CD14-positive monocyte (primary cell): ENCODE results near the gene RIF1. TPM values are rescaled to one million over a fixed set of nuclear protein-coding genes. Genes with fewer than 3 reads are reported as not detected.

Experiments used
- DNase-seq, 3 donors: peaks; one replicate each; pipeline ENCODE4 v3.0.0-alpha.2; 2011 to 2022
- H2AFZ ChIP-seq: 2 replicates; pipeline ENCODE4 v1.6.0; 2012; ENCODE audit warnings: mild to moderate bottlenecking, low read depth, low read length, inconsistent platforms; ENCODE audit not compliant: insufficient read depth, poor library complexity, severe bottlenecking
- H3K27ac ChIP-seq, 2 donors: 1 replicate in 1 of 2; 2 replicates in 1 of 2; pipeline ENCODE4 v1.5.1; 2012 to 2013; ENCODE audit warnings: low read length in 2 of 2, control low read depth in 1 of 2, inconsistent platforms in 1 of 2, low read depth in 1 of 2, mild to moderate bottlenecking in 1 of 2
- H3K27me3 ChIP-seq, 2 donors: one replicate each; pipeline versions ENCODE4 v1.6.0 to v1.6.1; 2011 to 2013; ENCODE audit warnings: low read length in 2 of 2; ENCODE audit not compliant: control insufficient read depth in 2 of 2, insufficient read depth in 2 of 2
- H3K36me3 ChIP-seq, 2 donors: replicated peaks in 1 of 2; 1 replicate in 1 of 2; 2 replicates in 1 of 2; pipeline versions ENCODE4 v1.5.1 to v1.6.1; 2012 to 2013; ENCODE audit warnings: low read length in 2 of 2, control low read depth in 1 of 2, inconsistent platforms in 1 of 2, mild to moderate bottlenecking in 1 of 2; ENCODE audit not compliant: insufficient read depth in 2 of 2, control insufficient read depth in 1 of 2
- H3K4me1 ChIP-seq, 2 donors: 1 replicate in 1 of 2; 2 replicates in 1 of 2; pipeline versions ENCODE4 v1.5.1 to v1.6.1; 2012 to 2013; ENCODE audit warnings: low read length in 2 of 2, control low read depth in 1 of 2, inconsistent platforms in 1 of 2, mild to moderate bottlenecking in 1 of 2, moderate library complexity in 1 of 2; ENCODE audit not compliant: insufficient read depth in 2 of 2, control insufficient read depth in 1 of 2
- H3K4me2 ChIP-seq: replicated peaks from 2 replicates; pipeline ENCODE3; 2012; ENCODE audit warnings: low read length, moderate library complexity, mild to moderate bottlenecking; ENCODE audit not compliant: poor library complexity, severe bottlenecking; ENCODE audit errors: extremely low read depth
- H3K4me3 ChIP-seq, 3 experiments: fragments of 200-600 bp in 1 of 3; sonication (generic) in 1 of 3; replicated peaks in 1 of 3; 1 replicate in 2 of 3; 2 replicates in 1 of 3; pipeline ENCODE4 v1.5.1; 2011 to 2013; ENCODE audit warnings: low read length in 3 of 3, mild to moderate bottlenecking in 3 of 3, control low read depth in 2 of 3, low read depth in 2 of 3, inconsistent platforms in 1 of 3, moderate library complexity in 1 of 3
- H3K79me2 ChIP-seq: 2 replicates; pipeline ENCODE4 v1.6.0; 2012; ENCODE audit warnings: mild to moderate bottlenecking, control low read depth, inconsistent platforms, low read length, moderate library complexity; ENCODE audit not compliant: insufficient read depth
- H3K9ac ChIP-seq: 2 replicates; pipeline ENCODE4 v1.6.0; 2017; ENCODE audit warnings: low read length, mild to moderate bottlenecking; ENCODE audit not compliant: insufficient read depth, poor library complexity, severe bottlenecking
- H3K9me3 ChIP-seq, 2 donors: replicated peaks in 1 of 2; 1 replicate in 1 of 2; 2 replicates in 1 of 2; pipeline versions ENCODE4 v1.5.1 to v1.6.1; 2012 to 2013; ENCODE audit warnings: low read length in 2 of 2, control low read depth in 1 of 2; ENCODE audit not compliant: control insufficient read depth in 1 of 2, insufficient read depth in 1 of 2
- H4K20me1 ChIP-seq: 2 replicates; pipeline ENCODE4 v1.6.0; 2012; ENCODE audit warnings: mild to moderate bottlenecking, low read length, control low read depth, moderate library complexity; ENCODE audit not compliant: insufficient read depth
- H3K27ac Mint-ChIP-seq, 7 donors: one replicate each; pipeline ENCODE4 v1.8.0; 2020; ENCODE audit warnings: mild to moderate bottlenecking in 7 of 7, mixed read lengths in 7 of 7, moderate library complexity in 6 of 7, inconsistent platforms in 2 of 7
- H3K27me3 Mint-ChIP-seq, 3 donors: one replicate each; pipeline ENCODE4 v1.8.0; 2021 to 2022; ENCODE audit warnings: low read depth in 3 of 3, mild to moderate bottlenecking in 3 of 3, mixed read lengths in 3 of 3, moderate library complexity in 3 of 3, inconsistent platforms in 1 of 3
- H3K36me3 Mint-ChIP-seq, 2 donors: one replicate each; pipeline ENCODE4 v1.8.0; 2020; ENCODE audit warnings: mixed read lengths in 2 of 2, inconsistent platforms in 1 of 2, mild to moderate bottlenecking in 1 of 2
- H3K4me1 Mint-ChIP-seq: one replicate; pipeline ENCODE4 v1.8.0; 2020; ENCODE audit warnings: mild to moderate bottlenecking, mixed read lengths
- H3K4me3 Mint-ChIP-seq, 2 donors: one replicate each; pipeline ENCODE4 v1.8.0; 2020; ENCODE audit warnings: mild to moderate bottlenecking in 2 of 2, mixed read lengths in 2 of 2, moderate library complexity in 1 of 2
- H3K9me3 Mint-ChIP-seq, 7 donors: one replicate each; pipeline ENCODE4 v1.8.0; 2020 to 2022; ENCODE audit warnings: mixed read lengths in 7 of 7, mild to moderate bottlenecking in 6 of 7, moderate library complexity in 6 of 7, inconsistent platforms in 2 of 7
- CTCF ChIP-seq: fragments of 200-600 bp; IDR thresholded peaks from one replicate; pipeline ENCODE4 v1.8.0; 2022; ENCODE audit warnings: antibody characterized with exemption, mild to moderate bottlenecking
- WGBS: methylation state at CpG from one replicate; pipeline ENCODE4 v1.1.5; 2013; ENCODE audit warnings: missing lambda C conversion rate; ENCODE audit not compliant: insufficient coverage; 5-methylcytosine and 5-hydroxymethylcytosine counted together
- intact Hi-C, 2 donors: fragments of 100-400 bp; cut with micrococcal nuclease; formaldehyde crosslinking; loops; one replicate each; pipeline versions ENCODE4 v1.15.0 to v1.15.1; 2023
- polyA plus RNA-seq, 3 donors: library from polyadenylated mRNA; depleted of rRNA in 1 of 3; unstranded in 2 of 3; stranded (reverse) in 1 of 3; fragments of 300-500 nt in 2 of 3; fragments of >200 nt in 1 of 3; fragmentation: Illumina TruSeq in 2 of 3; gene quantifications; 1 replicate in 2 of 3; 2 replicates in 1 of 3; pipeline ENCODE4 v1.2.3, GENCODE V29; 2012 to 2021

Gene RIF1
- polyA plus RNA-seq, 3 donors: 3.8 to 9.3 (median 6.5) TPM

- H3K36me3 Mint-ChIP-seq: no peaks in the 10 kb centered on the region
- Histone ChIP-seq H3K27me3 (no peaks in the 10 kb centered on the region), H3K9ac (no peak overlapping the region), H3K79me2 (peaks cover 9% of the 10 kb centered on the region), H3K27ac (no peak overlapping the region), H3K4me2 (no peak overlapping the region), H3K4me1 (peaks cover under 1 to 7% of the 10 kb centered on the region in 2 donors), H3K36me3 (no peaks in the 10 kb centered on the region), H2AFZ (no peak overlapping the region), H3K4me3 (no peak overlapping the region), H4K20me1 (no peaks in the 10 kb centered on the region), H3K9me3 (no peaks in the 10 kb centered on the region)
- H3K9me3 Mint-ChIP-seq: no peaks in the 10 kb centered on the region
- H3K4me3 Mint-ChIP-seq: no peak overlapping the region
- peaks cover 4% of the 10 kb centered on the region for H3K4me1 Mint-ChIP-seq
- DNase-seq: no peak
- H3K27me3 Mint-ChIP-seq: peaks cover 0 to 3% (median 0%) of the 10 kb centered on the region in 3 donors
- intact Hi-C loops: loop anchor here in 1 of 2 donors (5.0 to 10.0 kb wide), 3 partner anchors 33 to 113 kb away; partner anchors contain the start of gene TNFAIP6
- no peak for TF ChIP-seq CTCF
- H3K27ac Mint-ChIP-seq: no peak overlapping the region
- WGBS: 90% methylated on average over 2 of the region's 4 CpGs
These were observed 4.3 kb upstream of the RIF1 start for GRCh38 chr2:151405376-151405775.

DNA sequence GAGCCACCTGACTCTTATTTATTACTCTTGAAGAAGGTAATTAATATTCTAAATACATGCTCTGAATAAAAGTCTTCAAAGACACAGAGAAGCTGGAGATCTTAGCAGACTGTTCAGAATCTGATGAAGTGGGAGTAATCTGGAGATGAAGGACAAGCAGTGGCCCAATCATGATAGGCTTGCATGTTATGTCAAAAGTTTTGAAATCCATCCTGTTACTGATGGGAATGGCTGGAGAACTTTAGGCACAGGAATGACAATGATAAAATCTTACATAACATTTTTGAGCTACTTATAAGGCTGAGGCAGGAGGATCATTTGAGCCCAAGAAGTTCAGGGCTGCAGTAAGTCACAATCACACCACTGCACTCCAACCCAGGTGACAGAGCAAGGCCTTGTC is 2.4 kb upstream of the RIF1 start:
- no peaks in the 10 kb centered on the region for H3K27me3 ChIP-seq
- H4K20me1 ChIP-seq: no peaks in the 10 kb centered on the region
- H3K9me3 Mint-ChIP-seq: no peaks in the 10 kb centered on the region
- H3K27ac ChIP-seq: no peak overlapping the region
- H3K4me2 ChIP-seq: no peak overlapping the region
- no peak overlapping the region for H3K9ac ChIP-seq
- intact Hi-C loops: loop anchor here in 1 of 2 donors (5.0 to 10.0 kb wide), 3 partner anchors 35 to 115 kb away; partner anchors contain the start of gene TNFAIP6
- H3K27ac Mint-ChIP-seq: no peak overlapping the region
- H3K4me3 ChIP-seq: no peak overlapping the region
- H3K4me3 Mint-ChIP-seq: no peak overlapping the region
- H3K4me1 ChIP-seq: peaks cover 9 to 21% of the 10 kb centered on the region in 2 donors
- no peak for DNase-seq
- H3K36me3 ChIP-seq: peaks cover 0 to 9% of the 10 kb centered on the region in 2 donors
- H3K4me1 Mint-ChIP-seq: peaks cover 18% of the 10 kb centered on the region
- peaks cover 28% of the 10 kb centered on the region for H3K79me2 ChIP-seq
- no peaks in the 10 kb centered on the region for H3K9me3 ChIP-seq
- TF ChIP-seq CTCF: no peak
- H3K36me3 Mint-ChIP-seq: peaks cover 0 to 8% of the 10 kb centered on the region in 2 donors
- peaks cover 0 to 4% (median 0%) of the 10 kb centered on the region in 3 donors for H3K27me3 Mint-ChIP-seq
- H2AFZ ChIP-seq: no peak overlapping the region
